ENCODE data around the gene ACOX2. TPM values are rescaled to one million over a fixed set of nuclear protein-coding genes. Genes with fewer than 3 reads are reported as not detected.

Gene ACOX2
- total and polyA plus RNA-seq, 2 of the 8 experiments (the other 6 are each of a cell fraction or from before 2014, with no cell fraction given) = 3.2 to 9.2 TPM

DNA sequence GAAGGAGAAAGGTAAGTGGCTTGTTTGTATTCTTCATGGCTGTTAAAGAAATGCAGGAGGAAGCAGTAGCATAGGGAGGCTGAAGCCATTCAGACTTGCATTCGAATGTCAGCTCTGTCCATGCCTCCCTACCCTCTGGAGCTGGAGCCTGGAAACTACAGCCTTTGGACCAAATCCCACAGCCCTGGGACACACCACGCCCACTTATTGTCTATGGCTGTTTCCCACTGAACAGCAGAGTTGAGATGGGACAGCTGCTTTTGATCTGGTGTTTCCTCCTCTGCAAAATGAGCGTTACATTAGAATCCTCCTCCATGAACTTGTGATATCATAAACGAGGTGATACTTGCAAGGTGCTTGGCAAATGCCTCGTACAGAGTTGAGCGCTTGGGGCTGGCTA, 36.6 kb upstream of the ACOX2 start:
- 0 out of 2 replicates have a peak overlapping the region, but pooled peaks have one; percentile 51 for H2BK12ac ChIP-seq (ENCODE audit: low read depth, low read length)
- H3K36me3 ChIP-seq (ENCODE audit: control insufficient read depth in 2 of 4, insufficient read depth in 4 of 4, low read length in 3 of 4) = no peaks in the 10 kb centered on the region
- no peak overlapping the region for H3K18ac ChIP-seq (ENCODE audit: extremely low read depth, low read length)
- no peak overlapping the region for H4K5ac ChIP-seq (ENCODE audit: insufficient read length, low read depth, low read length)
- H2AFZ ChIP-seq (ENCODE audit: low read length) = no peak overlapping the region
- H2BK20ac ChIP-seq (ENCODE audit: low read length) = no peak overlapping the region
- 82% methylated on average over 6 of the region's 6 CpGs; no CpG with 5 or more reads in 1 of the 2 experiments for WGBS, 2 experiments (ENCODE audit: extremely low coverage in 1 of 2, insufficient coverage in 1 of 2, insufficient read length in 1 of 2, insufficient replicate concordance in 2 of 2, low coverage in 1 of 2, low lambda C conversion rate in 2 of 2, missing lambda C conversion rate in 1 of 2)
- no peak for DNase-seq (ENCODE audit: low read depth in 1 of 2, low spot score in 2 of 2)
- H3K4me2 ChIP-seq (ENCODE audit: insufficient read depth in 1 of 2, low read depth in 2 of 2, low read length in 2 of 2) = no peak overlapping the region
- H4K91ac ChIP-seq (replicated peaks; ENCODE audit: insufficient read length, low read length) = no peak overlapping the region
- H3K9me3 ChIP-seq (ENCODE audit: insufficient read depth in 2 of 2, low read depth in 1 of 2, low read length in 1 of 2) = no peaks in the 10 kb centered on the region
- no peak overlapping the region for H3K4me3 ChIP-seq (ENCODE audit: extremely low read depth in 1 of 4, insufficient read depth in 2 of 4, low read depth in 3 of 4, low read length in 4 of 4)
- H3K9ac ChIP-seq (replicated peaks in 1 of 4; ENCODE audit: extremely low read depth in 1 of 4, low read depth in 3 of 4, low read length in 3 of 4) = no peak overlapping the region
- POLR2A ChIA-PET (ENCODE audit: partially characterized antibody) = interaction anchor here (2.2 kb wide), 1 partner anchor 12 kb away, joined by 8 read pairs; no protein-coding TSS in a partner anchor
- H3K23me2 ChIP-seq (ENCODE audit: low read depth, low read length) = no peaks in the 10 kb centered on the region
- no peak for FAIRE-seq
- no peak overlapping the region; the same call in 1 of the 2 replicates for H2AK5ac ChIP-seq (ENCODE audit: low read depth, low read length)
- no peak overlapping the region for H3K14ac ChIP-seq (ENCODE audit: insufficient read length)
- CTCF ChIA-PET (ENCODE audit: partially characterized antibody) = interaction anchor here (0.5 to 40.0 kb wide), 12 partner anchors 8 to 161 kb away, joined by 3 to 994 read pairs (median 4); partner anchors contain the start of gene FAM107A
- H2BK15ac ChIP-seq (ENCODE audit: low read length) = no peak overlapping the region
- no peaks in the 10 kb centered on the region for H4K20me1 ChIP-seq (replicated peaks in 1 of 2; ENCODE audit: control insufficient read depth in 1 of 2, insufficient read depth in 2 of 2, low read length in 2 of 2)
- H3K4ac ChIP-seq (replicated peaks; ENCODE audit: insufficient read length, low read depth, low read length) = no peak overlapping the region
- H2BK120ac ChIP-seq (replicated peaks; ENCODE audit: low read depth, low read length) = no peak overlapping the region
- H3K56ac ChIP-seq (replicated peaks; ENCODE audit: insufficient read length, low read depth, low read length) = no peak overlapping the region
- no peak overlapping the region for H4K8ac ChIP-seq (ENCODE audit: extremely low read depth, insufficient read depth, low read length)
- no peak overlapping the region for H3K27ac ChIP-seq (ENCODE audit: low read depth, low read length)
- no peaks in the 10 kb centered on the region; the same call in 1 of the 2 replicates for H3K79me1 ChIP-seq (ENCODE audit: low read depth, low read length)
- H3K27me3 ChIP-seq (replicated peaks in 1 of 4; ENCODE audit: control insufficient read depth in 3 of 4, extremely low read depth in 1 of 4, insufficient read depth in 3 of 4, low read length in 3 of 4) = no peaks in the 10 kb centered on the region
- no peak overlapping the region for H2BK5ac ChIP-seq (ENCODE audit: low read depth, low read length)
- H3K79me2 ChIP-seq (ENCODE audit: control insufficient read depth in 1 of 2, insufficient read depth in 2 of 2, low read length in 2 of 2) = no peaks in the 10 kb centered on the region
- H3K4me1 ChIP-seq (replicated peaks in 1 of 4; ENCODE audit: control insufficient read depth in 3 of 4, insufficient read depth in 4 of 4, low read length in 3 of 4) = peaks cover 0 to 5% (median 0%) of the 10 kb centered on the region in 4 experiments; a peak in 2 of 7 replicates
- TF ChIP-seq SIX5 (IDR thresholded peaks at IDR 0.05; ENCODE audit: low read depth, low read length) = no peak
- TF ChIP-seq SUZ12 (IDR thresholded peaks at IDR 0.05; ENCODE audit: low read length) = no peak
- no peak for TF ChIP-seq RAD21 (IDR thresholded peaks at IDR 0.05 in 1 of 2, conservative IDR thresholded peaks at IDR 0.05 in 1 of 2; ENCODE audit: low read depth in 2 of 2, low read length in 2 of 2)
- TF ChIP-seq, protein P1, sequence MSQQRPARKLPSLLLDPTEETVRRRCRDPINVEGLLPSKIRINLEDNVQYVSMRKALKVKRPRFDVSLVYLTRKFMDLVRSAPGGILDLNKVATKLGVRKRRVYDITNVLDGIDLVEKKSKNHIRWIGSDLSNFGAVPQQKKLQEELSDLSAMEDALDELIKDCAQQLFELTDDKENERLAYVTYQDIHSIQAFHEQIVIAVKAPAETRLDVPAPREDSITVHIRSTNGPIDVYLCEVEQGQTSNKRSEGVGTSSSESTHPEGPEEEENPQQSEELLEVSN (IDR thresholded peaks at IDR 0.05) = no peak
- no peak for TF ChIP-seq SP2 (IDR thresholded peaks at IDR 0.05; ENCODE audit: low read length)
- no peak for TF ChIP-seq POU5F1 (IDR thresholded peaks at IDR 0.05; ENCODE audit: low read depth, low read length)
- TF ChIP-seq POLR2AphosphoS5 (IDR thresholded peaks at IDR 0.05; ENCODE audit: low read depth, low read length) = no peak
- no peak for TF ChIP-seq USF2 (IDR thresholded peaks at IDR 0.05; ENCODE audit: low read length)
- TF ChIP-seq MAFK (IDR thresholded peaks at IDR 0.05; ENCODE audit: low read depth, low read length) = no peak
- no peak for TF ChIP-seq PHF8 (conservative IDR thresholded peaks at IDR 0.05; ENCODE audit: low read depth, low read length)
- TF ChIP-seq EZH2 (IDR thresholded peaks at IDR 0.05; ENCODE audit: low read depth, low read length, severe bottlenecking) = no peak
- no peak for TF ChIP-seq NRF1 (IDR thresholded peaks at IDR 0.05; ENCODE audit: low read depth, low read length)
- no peak overlapping the region for H3K23ac ChIP-seq (ENCODE audit: insufficient read length)

All from H1 (cell line).